Measurements from ENCODE around the gene TBX4. TPM values are rescaled to one million over a fixed set of nuclear protein-coding genes. Genes with fewer than 3 reads are reported as not detected.

The TBX4 gene
- polyA plus RNA-seq, 1 donor from 2014 or later, result not detected

DNA sequence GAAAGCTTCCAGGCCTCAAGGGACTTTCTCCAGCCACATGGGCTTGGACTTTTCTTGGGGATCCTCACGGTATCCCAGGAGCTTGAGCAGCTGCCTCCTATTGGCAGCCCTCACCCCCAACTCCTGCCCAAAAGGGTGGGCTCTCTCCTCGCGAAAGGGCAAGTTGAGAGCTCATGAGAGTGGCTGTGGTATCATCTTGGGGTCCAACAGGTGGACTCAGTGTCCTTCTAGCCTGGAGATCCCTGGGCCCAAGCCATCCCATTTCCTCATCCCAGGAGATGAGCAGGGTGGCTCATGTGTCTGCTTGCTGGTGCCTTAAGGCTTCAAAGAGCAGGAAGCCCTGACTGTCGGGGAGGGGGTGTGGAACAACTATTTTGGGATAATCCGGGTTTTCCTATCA lies 17.7 kb downstream of the TBX4 start:
- H3K4me1 Mint-ChIP-seq, result peaks cover 0 to 6% (median 5%) of the 10 kb centered on the region in 3 donors
- no peaks in the 10 kb centered on the region for H3K36me3 Mint-ChIP-seq
- no peak overlapping the region for H3K27ac Mint-ChIP-seq
- H3K9me3 Mint-ChIP-seq, result peaks cover 0 to 1% (median 0%) of the 10 kb centered on the region in 3 donors
- peaks cover under 1% of the 10 kb centered on the region for H3K27me3 Mint-ChIP-seq
- H3K4me3 Mint-ChIP-seq, result no peak overlapping the region

DNA sequence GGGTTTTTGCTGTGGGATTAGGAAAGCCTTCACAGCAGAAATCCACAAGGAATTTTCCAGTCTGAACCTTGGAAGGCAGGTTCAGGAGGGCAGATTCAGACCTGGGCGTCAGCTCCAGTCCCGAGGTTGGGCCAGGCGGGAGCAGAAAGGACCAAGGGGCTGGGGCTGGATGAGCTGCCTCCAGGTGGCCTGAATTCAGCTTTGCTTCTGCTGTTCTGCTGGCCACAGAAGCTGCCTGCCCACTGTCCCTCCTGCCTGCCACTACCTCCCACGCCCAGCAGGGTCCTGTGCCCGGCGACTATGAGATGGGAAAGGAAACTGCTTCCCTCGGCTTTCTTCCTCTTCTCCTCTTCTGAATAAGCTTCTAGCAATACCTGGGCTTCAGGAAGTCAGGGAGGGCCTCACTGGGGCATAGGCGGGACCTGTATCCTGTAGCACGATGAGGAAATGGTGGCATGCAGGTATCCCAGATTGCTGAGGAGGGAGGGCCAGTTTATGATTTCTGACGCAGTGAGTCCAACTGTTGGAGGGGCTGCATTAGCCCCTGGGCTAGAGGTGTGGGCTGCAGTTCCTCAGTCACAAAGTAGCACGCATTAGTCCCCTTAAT lies 18.4 kb downstream of the TBX4 start:
- peaks cover 2% of the 10 kb centered on the region for H3K27me3 Mint-ChIP-seq

DNA sequence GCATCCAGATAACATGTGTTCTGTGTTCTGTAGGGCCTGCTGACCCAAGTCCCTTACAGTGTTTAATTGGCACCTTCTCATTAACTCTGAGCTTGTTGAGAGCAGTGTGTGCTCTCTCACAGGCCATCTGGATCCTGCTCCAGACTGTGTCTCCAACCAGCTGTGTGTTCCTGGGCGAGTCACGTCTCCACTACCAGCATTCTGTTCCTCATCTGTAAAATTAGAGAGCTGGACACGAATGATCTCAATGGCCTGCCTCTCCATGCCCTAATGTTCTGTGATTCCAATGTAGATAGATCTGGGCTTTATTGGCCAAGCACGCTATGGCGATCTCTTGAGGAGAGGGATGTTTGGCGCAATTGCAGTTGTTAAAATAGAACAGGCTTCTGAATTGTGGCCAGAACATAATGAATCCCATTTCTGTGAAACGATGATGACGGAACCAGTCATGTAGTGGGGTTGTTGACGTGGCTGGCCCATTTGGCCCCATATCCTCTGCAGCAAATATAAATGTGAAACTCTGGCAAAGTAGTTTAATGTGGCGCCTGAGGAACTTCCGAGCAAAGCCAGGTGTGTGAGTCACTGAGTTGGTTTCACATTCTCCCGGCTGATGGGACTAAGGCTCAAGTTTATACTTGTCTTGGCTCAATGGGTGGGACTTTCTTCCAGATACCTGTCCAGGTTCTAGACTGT lies 22.2 kb downstream of the TBX4 start:
- Mint-ChIP-seq H3K4me3 (no peak overlapping the region), H3K27ac (no peak overlapping the region), H3K4me1 (no peaks in the 10 kb centered on the region), H3K9me3 (no peaks in the 10 kb centered on the region), H3K36me3 (peaks cover 2% of the 10 kb centered on the region), H3K27me3 (peaks cover 7% of the 10 kb centered on the region)

More for the DNA sequence above, 18.4 kb downstream of the TBX4 start:
- Mint-ChIP-seq H3K27ac (no peak overlapping the region), H3K36me3 (peaks cover 2% of the 10 kb centered on the region), H3K4me1 (peaks cover 0 to 6% (median 5%) of the 10 kb centered on the region in 3 donors), H3K4me3 (no peak overlapping the region), H3K9me3 (peaks cover 0 to under 1% (median 0%) of the 10 kb centered on the region in 3 donors)

DNA sequence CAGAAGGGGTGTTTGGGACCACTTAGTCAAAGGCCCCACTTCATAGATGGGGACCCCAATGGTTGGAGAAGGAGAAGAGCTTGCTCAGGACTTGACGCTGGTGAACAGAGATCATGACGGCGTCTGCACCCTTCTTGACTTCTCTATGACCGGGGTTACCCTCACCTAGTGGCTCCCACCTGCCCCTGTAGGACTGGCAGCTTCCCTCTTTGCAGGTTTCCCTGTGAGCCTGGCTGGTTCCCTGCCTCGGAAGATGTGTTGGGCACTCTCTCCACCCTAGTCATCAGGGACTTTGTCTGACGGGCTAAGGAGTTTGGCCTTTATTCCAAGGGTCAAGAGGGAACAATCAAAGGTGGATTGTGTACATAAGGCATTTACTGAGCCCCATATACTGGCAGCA lies 22.7 kb downstream of the TBX4 start:
- no peak overlapping the region for H3K4me3 Mint-ChIP-seq
- peaks cover 9% of the 10 kb centered on the region for H3K27me3 Mint-ChIP-seq
- peaks cover 2% of the 10 kb centered on the region for H3K36me3 Mint-ChIP-seq
- no peaks in the 10 kb centered on the region for H3K4me1 Mint-ChIP-seq
- H3K27ac Mint-ChIP-seq, result no peak overlapping the region
- no peaks in the 10 kb centered on the region for H3K9me3 Mint-ChIP-seq

DNA sequence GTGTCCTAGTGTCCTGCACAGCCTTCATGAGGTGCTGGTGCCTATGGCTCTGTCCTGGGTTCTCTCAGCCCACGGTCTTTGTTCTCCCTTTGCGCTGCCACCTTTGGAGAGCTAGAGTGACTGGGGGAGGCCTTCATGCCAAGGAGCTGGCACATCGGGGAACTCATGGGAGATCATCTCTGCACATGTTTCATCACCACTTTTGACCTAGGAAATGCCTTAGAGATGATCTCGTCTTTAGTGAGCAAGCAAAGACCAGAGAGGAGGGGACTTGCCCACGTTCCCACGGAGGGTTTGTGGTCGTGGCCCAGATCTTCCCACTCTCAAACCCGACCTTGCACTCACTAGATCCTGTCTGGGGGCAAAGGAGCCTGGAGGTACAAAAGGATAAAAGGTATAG lies 23.5 kb downstream of the TBX4 start:
- Mint-ChIP-seq H3K9me3 (no peaks in the 10 kb centered on the region), H3K27ac (no peak overlapping the region), H3K36me3 (peaks cover 2% of the 10 kb centered on the region), H3K4me1 (no peaks in the 10 kb centered on the region), H3K27me3 (peaks cover 9% of the 10 kb centered on the region), H3K4me3 (no peak overlapping the region)

DNA sequence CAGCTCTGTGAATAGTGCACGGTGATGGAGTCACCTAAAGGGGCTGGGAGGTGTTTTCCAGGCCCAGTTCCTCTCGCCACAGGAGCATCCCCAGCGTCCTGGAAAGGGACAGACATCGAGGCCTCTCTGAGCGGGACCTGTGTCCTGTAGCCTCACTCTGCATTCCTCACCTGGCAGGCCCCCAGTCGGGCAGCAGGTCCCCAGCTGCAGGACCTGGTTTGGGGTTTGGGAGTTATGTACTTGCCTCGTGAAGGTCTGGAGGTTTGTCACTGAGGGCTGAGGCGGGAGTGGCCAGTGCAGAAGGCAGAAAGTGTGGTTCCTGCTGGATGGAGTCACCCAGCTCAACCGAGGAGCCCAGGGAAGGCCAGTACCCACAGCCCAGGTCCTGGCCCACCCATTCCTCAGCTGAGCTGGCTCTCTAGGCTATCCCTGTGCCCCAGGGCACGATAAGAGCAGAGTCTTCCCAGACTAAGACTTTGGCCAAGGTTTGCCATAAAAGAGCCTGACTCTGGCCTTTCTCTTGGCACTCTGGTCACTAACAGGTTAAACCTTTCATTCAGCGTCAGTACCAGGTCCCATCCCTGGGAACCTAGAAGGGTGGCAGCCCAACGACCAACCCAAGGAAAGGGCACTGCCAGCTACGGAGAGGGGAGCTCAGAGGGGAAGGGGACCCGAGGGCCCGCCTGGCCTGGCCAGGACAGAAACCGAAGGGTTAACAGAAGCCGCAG lies 24.4 kb downstream of the TBX4 start:
- Mint-ChIP-seq H3K4me3 (peak overlapping the region in 1 of 4 donors; percentile 8), H3K4me1 (no peaks in the 10 kb centered on the region), H3K27me3 (peaks cover 9% of the 10 kb centered on the region), H3K36me3 (peaks cover 2% of the 10 kb centered on the region), H3K9me3 (no peaks in the 10 kb centered on the region), H3K27ac (no peak overlapping the region)

DNA sequence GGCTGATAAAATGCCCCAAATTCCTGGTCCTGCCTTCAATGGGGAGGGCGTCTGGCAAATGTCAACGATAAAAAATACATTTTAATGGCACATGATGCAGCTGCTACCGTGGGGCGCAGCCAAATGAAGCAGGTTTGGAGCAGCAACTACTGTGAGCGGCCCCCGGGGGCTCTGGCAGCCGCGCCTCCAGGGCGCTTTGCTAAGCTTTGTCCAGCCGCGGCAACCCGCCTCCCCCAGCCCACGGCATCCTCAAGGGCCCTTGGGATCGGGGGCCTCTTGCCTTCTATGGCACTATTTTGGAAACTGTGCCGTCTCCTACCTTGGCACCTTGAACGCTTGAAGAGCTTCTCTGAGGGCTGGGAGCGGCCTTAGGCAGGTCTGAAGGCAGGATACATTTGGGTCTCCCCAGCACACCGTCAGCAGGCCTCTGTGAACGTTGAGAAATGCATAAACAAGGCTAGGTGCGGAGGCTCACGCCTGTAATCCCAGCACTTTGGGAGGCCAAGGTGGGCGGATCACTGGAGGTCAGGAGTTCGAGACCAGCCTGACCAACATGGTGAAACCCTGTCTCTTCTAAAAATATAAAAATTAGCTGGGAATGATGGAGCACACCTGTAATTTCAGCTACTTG lies 25.1 kb downstream of the TBX4 start:
- Mint-ChIP-seq H3K4me3 (no peak overlapping the region), H3K36me3 (peaks cover 2% of the 10 kb centered on the region), H3K4me1 (no peaks in the 10 kb centered on the region), H3K27ac (no peak overlapping the region), H3K9me3 (no peaks in the 10 kb centered on the region), H3K27me3 (peaks cover 9% of the 10 kb centered on the region)

DNA sequence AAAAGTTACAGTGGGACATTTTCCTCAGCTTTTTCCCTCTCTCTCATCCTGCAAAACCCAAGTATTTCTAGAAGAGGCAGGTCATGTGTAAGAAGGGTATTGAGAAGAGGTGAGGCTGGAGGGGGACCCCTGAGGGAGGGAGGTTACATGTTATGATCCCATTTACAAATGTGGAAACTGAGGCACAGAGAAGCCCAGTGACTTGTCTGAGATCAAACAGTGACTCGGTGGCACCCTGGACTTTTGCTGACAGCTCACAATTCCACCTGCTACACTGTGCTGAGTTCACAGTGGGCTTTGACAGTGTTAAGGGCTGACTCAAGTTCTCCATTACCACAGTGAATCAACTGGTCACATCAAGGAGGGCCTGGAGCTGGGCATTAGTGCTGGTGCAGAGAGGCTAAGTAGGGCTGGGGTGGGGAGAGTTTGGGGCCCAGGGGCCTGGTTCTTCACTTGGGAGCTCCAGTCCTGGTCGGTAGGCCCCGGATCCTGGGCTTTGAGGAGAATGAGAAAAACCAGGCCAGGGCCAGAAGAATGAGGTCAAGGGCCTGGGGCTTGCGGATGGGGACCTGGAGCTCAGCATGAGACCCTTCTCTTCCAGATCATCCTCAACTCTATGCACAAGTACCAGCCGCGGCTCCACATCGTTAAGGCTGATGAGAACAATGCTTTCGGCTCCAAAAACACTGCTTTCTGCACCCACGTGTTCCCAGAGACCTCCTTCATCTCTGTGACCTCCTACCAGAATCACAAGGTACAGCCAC lies 26.0 kb downstream of the TBX4 start:
- no peaks in the 10 kb centered on the region for H3K4me1 Mint-ChIP-seq
- no peak overlapping the region for H3K27ac Mint-ChIP-seq
- H3K9me3 Mint-ChIP-seq, result no peaks in the 10 kb centered on the region
- H3K36me3 Mint-ChIP-seq, result peaks cover 2% of the 10 kb centered on the region
- H3K4me3 Mint-ChIP-seq, result no peak overlapping the region
- peaks cover 9% of the 10 kb centered on the region for H3K27me3 Mint-ChIP-seq

DNA sequence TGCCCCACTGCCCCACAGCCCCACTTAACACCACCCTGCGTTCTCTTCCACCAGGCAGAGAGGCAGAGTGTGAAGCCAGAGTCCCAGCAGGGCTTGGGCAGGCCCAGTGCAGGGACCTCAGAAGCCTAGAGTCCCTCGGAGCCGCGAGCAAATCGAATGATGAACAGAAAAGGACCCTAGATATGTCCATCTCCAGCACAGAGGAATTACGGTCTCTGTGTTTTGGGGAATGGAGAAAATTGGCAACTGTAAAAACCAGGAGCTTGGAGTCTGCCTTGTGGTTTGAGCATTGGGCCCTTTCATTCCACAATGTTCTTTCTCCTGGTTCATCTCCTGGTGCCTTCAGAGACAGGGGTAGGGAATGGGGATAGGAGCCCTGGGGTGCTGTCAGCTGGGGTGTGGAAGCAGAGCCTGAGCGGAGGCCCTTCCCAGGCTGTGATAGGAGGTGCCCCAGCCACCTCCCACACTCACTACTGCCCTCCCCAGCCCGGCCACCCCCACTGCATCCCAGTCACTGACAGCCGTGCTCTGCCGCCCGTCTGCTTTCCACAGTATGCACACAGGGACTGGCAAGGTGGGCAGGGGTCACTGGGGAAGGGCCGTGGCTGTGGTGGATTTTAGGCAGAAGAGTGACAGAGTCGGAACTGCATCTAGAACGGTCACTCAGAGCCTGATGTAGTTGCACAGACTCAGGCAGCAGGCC lies 26.7 kb downstream of the TBX4 start:
- Mint-ChIP-seq H3K4me3 (no peak overlapping the region), H3K36me3 (peaks cover 2% of the 10 kb centered on the region), H3K27me3 (peaks cover 9% of the 10 kb centered on the region), H3K9me3 (no peaks in the 10 kb centered on the region), H3K4me1 (no peaks in the 10 kb centered on the region), H3K27ac (no peak overlapping the region)

DNA sequence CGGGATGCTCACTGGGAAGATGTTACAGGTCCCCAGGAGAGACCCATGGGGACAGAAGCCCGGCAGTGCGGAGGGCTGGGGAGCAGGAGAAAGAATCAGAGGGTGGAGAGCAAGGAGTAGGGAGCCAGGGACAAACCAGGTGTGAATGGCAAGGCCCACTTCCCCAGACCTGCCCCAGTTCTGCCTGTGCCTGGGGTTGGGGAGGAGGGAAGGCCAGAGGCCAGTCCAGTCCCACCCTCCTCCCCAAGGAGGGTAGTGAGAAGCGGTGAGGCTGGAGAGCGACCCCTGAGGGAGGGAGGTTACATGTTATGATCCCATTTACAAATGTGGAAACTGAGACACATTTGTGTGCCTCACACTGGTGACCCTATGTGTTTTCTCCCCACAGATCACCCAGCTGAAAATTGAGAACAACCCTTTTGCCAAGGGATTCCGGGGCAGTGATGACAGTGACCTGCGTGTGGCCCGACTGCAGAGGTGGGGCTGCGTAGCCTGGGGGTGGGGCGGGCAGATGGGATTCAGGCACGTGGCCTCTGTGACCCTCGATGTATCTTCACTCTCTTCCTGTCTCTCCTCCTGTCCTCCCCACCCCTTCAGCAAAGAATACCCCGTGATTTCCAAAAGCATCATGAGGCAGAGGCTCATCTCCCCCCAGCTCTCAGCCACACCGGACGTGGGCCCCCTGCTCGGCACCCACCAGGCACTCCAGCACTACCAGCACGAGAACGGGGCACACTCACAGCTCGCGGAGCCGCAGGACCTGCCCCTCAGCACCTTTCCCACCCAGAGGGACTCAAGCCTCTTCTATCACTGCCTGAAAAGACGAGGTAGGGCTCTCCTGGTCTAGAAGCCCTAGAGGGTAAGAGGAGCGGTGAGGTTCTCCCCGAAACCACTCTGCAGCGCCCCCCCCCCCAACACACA lies 27.5 kb downstream of the TBX4 start:
- H3K36me3 Mint-ChIP-seq, result peaks cover 2% of the 10 kb centered on the region
- H3K27ac Mint-ChIP-seq, result no peak overlapping the region
- no peaks in the 10 kb centered on the region for H3K9me3 Mint-ChIP-seq
- H3K4me3 Mint-ChIP-seq, result no peak overlapping the region
- H3K27me3 Mint-ChIP-seq, result peaks cover 9% of the 10 kb centered on the region
- H3K4me1 Mint-ChIP-seq, result no peaks in the 10 kb centered on the region

DNA sequence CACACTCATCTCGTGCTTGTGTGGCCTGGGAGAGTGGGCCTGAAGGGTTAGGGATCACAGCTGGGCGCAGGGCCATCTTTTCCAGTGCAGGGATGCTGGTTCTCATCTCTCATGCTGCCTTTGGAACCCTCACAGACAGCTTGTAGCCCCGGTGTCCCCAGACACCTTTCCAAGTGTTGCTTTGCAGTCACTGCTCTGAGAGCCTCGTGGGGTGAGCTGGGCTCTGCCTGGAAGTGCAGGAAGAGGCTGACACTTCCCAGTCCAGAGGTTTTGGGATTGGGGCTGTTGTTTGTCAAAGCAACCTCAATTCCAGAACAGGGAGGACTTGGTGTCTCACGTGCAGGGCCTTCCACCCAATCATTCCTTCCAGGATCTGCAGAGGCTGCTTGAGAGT lies 28.2 kb downstream of the TBX4 start:
- Mint-ChIP-seq H3K4me1 (no peaks in the 10 kb centered on the region), H3K36me3 (no peaks in the 10 kb centered on the region), H3K27ac (no peak overlapping the region), H3K27me3 (peaks cover 7% of the 10 kb centered on the region), H3K9me3 (no peaks in the 10 kb centered on the region), H3K4me3 (no peak overlapping the region)

DNA sequence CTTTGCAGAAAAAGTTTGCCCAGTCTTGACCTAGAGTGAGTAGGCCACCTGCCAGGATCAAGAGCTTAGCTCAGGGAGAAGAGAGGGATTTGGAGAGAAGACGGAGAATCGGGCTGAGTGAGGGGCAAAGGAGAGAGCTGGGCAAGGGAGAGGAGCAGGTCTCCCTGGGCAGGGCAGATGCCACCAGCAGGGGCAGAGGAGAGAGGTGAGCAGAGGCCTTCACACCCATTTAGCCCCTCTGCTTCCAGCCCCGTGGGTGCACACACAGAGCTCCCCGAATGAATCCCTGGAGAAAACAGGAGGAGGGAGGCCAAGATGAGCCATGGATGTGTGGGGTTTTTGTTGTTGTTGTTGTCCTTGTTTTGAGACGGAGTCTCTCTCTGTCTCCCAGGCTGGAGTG lies 29.2 kb downstream of the TBX4 start:
- Mint-ChIP-seq H3K27me3 (peaks cover 2% of the 10 kb centered on the region), H3K36me3 (no peaks in the 10 kb centered on the region), H3K4me3 (no peak overlapping the region), H3K27ac (no peak overlapping the region), H3K4me1 (no peaks in the 10 kb centered on the region), H3K9me3 (no peaks in the 10 kb centered on the region)

DNA sequence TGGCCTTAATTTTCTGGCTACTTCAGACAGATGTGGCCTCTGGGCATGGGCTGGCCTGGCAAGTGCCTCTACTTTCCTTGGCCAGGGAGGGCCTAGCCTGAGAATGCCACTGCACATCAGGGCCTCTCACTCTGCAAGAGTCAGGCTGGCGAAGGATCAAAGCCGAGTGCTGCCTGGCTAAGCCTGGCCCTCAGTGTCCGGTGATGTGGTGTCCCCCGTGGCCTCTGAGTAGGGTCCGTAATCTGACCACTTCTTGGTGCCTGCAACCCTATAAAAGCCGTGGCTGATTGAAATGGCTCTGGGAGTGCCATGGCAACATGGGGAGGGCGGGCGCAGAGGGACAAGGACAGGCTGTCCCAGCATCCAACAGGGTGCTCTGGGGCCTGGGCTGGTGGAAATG lies 30.2 kb downstream of the TBX4 start:
- no peaks in the 10 kb centered on the region for H3K9me3 Mint-ChIP-seq
- H3K4me3 Mint-ChIP-seq, result no peak overlapping the region
- no peaks in the 10 kb centered on the region for H3K4me1 Mint-ChIP-seq
- H3K27me3 Mint-ChIP-seq, result peaks cover 2% of the 10 kb centered on the region
- H3K36me3 Mint-ChIP-seq, result no peaks in the 10 kb centered on the region
- no peak overlapping the region for H3K27ac Mint-ChIP-seq

Data from IgD-negative memory B cell (primary cell).